Nucleus accumbens (tissue), 56 donors: ENCODE results near the gene GLTP.
"Not testable (repeated sequence)": the region's sequence is repeated elsewhere in the genome, so short reads cannot be mapped to it uniquely, and the experiment has no call there.

ENCODE experiments used
- DNase-seq, 56 donors: peaks; one replicate each; lab custom pipeline; 2025; lab: John Stamatoyannopoulos, UW

The GLTP gene, protein sequence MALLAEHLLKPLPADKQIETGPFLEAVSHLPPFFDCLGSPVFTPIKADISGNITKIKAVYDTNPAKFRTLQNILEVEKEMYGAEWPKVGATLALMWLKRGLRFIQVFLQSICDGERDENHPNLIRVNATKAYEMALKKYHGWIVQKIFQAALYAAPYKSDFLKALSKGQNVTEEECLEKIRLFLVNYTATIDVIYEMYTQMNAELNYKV

DNA sequence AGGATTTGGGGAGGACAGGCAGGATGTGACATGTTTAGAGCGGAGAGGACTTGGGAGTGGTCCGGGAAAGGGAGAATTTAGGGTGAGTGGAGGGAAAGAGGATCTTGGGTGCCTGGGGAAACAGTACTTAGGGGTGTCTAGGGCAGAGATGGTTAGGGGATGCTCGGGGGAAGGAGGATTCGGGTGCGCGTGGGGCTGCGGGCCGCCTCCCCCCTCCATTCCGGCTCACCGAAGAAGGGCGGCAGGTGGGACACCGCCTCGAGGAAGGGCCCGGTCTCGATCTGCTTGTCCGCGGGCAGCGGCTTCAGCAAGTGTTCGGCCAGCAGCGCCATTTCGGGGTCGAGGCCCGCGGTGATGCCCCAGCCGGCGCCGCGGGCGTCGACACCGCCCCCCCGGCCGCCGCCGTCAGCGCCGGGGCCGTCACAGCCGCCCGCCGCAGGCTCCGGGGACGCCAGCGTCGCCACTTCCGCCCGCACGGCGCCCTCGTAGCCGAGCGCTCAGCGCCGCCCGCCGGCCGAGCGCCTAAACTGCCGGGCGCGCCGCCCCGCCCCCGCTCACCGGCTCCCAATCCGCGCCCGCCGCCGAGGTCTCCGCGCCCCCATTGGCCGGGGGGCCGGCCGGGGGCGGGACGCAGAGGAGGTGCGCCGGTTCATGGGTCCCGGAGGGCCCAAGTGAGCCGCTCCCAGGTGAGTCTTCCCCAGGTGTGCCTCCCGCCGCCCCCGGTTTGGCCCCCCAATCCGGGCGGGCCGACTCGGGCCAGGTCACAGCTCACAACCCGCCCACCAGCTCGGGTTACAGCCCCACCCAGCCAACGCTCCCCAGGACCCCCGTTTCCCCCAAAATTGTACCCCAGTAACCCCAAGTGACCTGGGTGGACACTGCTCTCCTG is at the start of gene GLTP:
Gene GLTP, minus strand, starts transcription at position 499 of the 889 bp plus-strand sequence. Its CDS starts 167 bp downstream, at position 332.
- DNase-seq = peak in 54 of 56 donors; percentile 29 to 89 (median 72)

DNA sequence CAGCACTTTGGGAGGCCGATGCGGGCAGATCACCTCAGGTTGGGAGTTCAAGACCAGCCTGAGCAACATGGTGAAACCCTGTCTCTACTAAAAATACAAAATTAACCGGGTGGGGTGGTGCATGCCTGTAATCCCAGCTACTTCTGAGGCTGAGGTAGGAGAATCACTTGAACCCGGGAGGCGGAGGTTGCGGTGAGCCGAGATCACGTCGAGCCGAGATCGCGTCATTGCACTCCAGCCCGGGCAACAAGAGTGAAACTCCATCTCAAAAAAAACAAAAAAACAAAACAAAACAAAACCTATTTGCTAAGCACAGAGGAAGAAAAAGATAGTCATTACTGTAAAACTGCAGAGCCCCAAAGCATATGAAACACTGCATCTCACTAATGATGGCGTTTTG is 49.0 kb upstream of the GLTP start:
- not testable (repeated sequence) for DNase-seq

- DNase-seq = no peak
These were observed 47.8 kb upstream of the GLTP start for GRCh38 chr12:109928058-109928656.

- DNase-seq = peak in 1 of 56 donors; percentile 13
These were observed 47.3 kb upstream of the GLTP start for GRCh38 chr12:109927622-109928021.

GRCh38 chr12:109926488-109927210 is 46.3 kb upstream of the GLTP start:
- DNase-seq = no peak

- no peak for DNase-seq
These were observed 45.7 kb upstream of the GLTP start for GRCh38 chr12:109926016-109926415.

GRCh38 chr12:109925185-109925840 is 45.0 kb upstream of the GLTP start:
- DNase-seq = no peak

DNA sequence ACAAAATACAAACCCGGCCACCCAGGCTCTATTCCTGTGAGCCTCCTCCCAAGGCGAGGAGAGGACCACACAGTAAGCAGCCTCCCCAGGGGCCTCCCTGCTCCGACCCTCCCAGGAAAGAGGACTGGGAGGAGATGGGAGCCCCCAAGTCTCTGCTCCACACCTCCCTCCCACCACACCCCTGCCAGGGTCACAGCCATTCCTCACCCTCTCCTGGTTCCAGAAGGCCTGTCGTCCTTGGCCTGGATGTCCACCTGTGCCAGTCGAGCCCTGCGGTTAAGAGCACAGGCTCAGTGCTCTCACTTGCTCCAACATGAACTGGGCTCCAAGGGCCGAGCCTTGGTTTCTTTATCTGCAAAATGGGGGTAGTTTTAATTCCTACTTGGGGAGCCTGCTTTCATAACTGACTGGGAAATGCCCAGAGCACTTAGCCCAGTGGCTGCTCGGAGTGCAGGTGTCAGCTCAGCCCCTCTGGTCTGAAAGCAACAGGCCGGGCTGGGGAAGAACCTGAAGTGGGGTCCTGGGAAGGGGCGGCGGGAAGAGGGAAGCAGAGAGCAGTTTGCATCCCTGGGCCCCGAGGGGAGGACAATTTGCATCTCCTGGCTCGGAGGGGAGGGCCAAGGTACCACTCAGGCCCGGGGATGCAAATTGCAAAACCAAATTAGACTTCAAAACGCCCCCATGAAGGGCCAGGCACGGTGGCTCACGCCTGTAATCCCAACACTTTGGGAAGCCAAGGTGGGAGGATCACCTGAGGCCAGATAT is 43.3 kb upstream of the GLTP start:
- DNase-seq = no peak

- no peak for DNase-seq
These were observed 42.7 kb upstream of the GLTP start for GRCh38 chr12:109923038-109923437.

- DNase-seq = no peak
These were observed 41.6 kb upstream of the GLTP start for GRCh38 chr12:109921982-109922381.

DNA sequence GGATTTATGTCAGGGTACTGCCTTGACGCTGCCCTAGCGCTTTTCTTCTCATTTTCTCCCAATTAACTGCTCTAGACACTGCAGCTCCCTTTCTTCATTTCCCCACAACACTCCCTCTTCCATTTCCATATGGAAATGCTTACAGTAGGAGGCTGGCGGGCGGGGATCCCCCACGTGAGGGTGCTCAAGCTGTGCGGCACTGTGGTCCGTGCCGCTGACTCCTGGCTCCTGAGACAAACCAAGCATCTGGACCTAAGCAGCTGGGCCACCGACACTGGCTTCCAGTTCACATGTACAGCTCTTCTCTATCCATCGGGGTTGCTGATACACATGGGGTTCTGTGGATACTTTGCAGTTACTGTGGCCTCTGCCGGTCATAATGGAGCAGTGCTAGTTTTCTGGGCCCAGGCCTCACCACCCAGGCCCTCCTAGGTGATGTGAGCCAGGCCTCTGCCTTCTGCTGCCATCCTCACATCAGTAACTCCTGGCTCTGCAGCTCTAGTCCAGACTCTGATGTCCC is 40.0 kb upstream of the GLTP start:
- DNase-seq = no peak

GRCh38 chr12:109919456-109919855 is 39.1 kb upstream of the GLTP start:
- DNase-seq = no peak

DNA sequence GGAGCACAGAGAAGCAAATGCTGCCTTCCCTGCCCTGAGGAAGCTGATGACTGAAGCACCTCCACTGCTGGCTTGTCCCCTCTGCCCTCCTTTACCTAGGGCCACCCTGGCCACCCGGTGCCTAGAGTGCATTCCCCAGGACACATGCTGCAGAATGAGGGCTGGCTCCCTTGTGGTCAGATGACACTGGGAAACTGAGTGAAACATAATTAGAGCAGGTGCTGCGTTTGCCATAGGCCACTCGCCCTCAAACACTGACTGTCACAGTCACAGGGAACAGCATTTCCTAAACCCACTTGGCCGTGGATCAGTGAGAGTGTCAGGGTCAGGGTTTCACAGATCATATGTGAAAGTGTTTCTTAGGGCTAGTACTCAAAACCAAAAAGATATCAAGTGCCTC is 35.7 kb upstream of the GLTP start:
- no peak for DNase-seq

GRCh38 chr12:109915171-109916040 is 35.1 kb upstream of the GLTP start:
- DNase-seq = no peak

DNA sequence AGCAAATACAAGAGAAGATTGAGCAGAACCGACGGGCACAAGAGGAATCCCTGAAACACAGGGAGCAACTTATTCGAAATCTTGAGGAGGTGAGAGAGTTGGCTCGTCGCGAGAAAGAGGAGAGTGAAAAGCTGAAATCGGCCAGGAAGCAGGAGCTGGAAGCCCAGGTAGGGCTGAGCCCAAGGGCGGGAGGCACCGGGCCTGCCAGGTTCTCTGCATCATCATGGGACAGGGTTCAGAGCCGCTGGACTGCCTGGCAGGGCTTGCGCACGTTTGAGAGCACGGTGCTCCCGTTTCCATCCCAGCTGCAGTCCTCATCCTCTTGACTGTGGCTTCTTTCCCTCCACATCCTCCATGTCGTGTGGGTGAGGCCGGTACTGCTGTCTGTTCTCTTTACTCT is 34.1 kb upstream of the GLTP start:
- DNase-seq = no peak

DNA sequence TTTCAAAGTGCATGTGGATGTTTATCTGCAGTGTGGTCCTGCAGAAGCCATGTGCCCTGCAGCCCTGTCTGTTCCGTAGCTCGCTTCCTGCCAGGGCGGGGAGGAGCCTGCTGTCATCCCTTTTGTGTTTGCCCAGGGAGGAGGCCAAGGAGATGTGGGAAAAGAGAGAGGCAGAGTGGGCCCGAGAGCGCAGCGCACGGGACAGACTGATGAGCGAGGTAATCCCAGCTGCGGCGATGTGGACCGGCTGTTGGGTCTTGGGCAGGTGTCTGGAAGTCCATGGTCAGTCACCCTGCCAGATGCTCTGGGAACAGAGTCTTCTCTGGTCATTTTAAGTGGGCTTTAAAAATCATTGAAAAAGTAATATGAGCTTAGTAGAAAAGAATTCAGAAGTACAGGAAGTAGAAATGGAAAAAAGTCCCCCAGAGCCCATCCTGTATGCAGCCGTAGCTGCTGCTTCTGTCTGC is 32.5 kb upstream of the GLTP start:
- no peak for DNase-seq

DNA sequence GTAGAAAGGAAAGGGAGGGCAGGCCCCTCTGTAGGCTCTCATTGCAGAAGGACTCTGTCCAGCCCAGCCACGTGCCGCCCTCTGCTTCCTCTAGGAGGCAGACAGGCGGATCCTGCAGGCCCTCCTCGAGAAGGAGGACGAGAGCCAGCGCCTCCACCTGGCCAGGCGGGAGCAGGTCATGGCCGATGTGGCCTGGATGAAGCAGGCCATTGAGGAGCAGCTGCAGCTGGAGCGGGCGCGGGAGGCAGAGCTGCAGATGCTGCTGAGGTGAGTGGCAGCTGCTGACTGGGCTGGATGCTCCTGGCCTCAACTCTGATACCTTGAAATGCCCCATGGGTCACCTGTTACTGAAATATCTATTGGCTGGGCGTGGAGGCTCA is 30.6 kb upstream of the GLTP start:
- DNase-seq = no peak

DNA sequence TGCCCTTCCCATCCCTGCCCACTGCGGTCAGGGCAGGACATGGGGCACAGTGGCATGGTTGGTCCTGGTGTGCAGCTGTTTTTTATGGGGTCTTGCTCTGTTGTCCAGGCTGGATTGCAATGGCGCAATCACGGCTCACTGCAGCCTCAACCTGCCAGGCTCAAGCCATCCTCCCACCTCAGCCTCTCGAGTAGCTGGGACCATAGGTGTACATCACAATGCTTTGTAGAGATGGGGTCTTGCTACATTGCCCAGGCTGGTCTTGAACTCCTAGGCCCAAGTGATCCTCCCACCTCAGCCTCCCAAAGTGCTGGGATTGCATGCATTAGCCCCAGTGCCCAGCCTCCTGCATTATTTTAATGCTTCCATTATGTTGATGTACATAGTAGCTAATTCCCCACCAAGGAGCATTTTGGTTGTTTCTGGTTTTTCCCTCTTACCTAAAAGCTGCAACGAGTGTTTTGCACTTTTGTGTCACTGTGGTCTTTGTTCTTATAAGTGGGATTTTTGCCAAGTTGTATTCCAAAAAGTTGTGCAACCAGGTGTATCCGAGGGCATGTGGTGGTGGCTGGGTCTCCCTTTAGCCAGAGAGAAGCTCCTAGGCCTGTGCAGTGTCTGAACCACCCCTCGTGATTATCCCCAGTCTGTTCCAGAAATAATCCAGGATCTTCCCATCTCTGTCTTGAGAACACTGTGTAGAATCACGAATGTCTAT is 30.1 kb upstream of the GLTP start:
- DNase-seq = no peak
